ENCODE data around the gene CCZ1B. TPM values are rescaled to one million over a fixed set of nuclear protein-coding genes. Genes with fewer than 3 reads are reported as not detected.
"Not testable (repeated sequence)": the region's sequence is repeated elsewhere in the genome, so short reads cannot be mapped to it uniquely, and the experiment has no call there.

CCZ1B gene
- total RNA-seq, 1 donor = 67.3 TPM

GRCh38 chr7:6750173-6750572 is 75.9 kb downstream of the CCZ1B start:
- H4K20me1 ChIP-seq (ENCODE audit: insufficient read depth, low read length); H3K27ac ChIP-seq (ENCODE audit: low read depth, low read length): not testable (repeated sequence)

GRCh38 chr7:6749335-6749734 is 76.7 kb downstream of the CCZ1B start:
- not testable (repeated sequence) for H3K79me2 ChIP-seq (ENCODE audit: insufficient read depth, low read length); H3K27ac ChIP-seq (ENCODE audit: low read depth, low read length); H3K36me3 ChIP-seq (ENCODE audit: insufficient read depth, low read length); H3K27me3 ChIP-seq (ENCODE audit: insufficient read depth, low read length); DNase-seq (ENCODE audit: insufficient read length, low spot score, missing footprints); H2AFZ ChIP-seq (ENCODE audit: low read length); H3K9me3 ChIP-seq (ENCODE audit: low read depth, low read length); H4K20me1 ChIP-seq (ENCODE audit: insufficient read depth, low read length); H3K4me1 ChIP-seq (ENCODE audit: insufficient read depth, low read length); H3K4me2 ChIP-seq (ENCODE audit: insufficient read depth, low read length); H3K4me3 ChIP-seq (ENCODE audit: insufficient read depth, low read length)

More at GRCh38 chr7:6750173-6750572, 75.9 kb downstream of the CCZ1B start:
- H3K4me2 ChIP-seq (ENCODE audit: insufficient read depth, low read length); H3K36me3 ChIP-seq (ENCODE audit: insufficient read depth, low read length); H3K4me1 ChIP-seq (ENCODE audit: insufficient read depth, low read length); DNase-seq (ENCODE audit: insufficient read length, low spot score, missing footprints); H3K4me3 ChIP-seq (ENCODE audit: insufficient read depth, low read length); H3K79me2 ChIP-seq (ENCODE audit: insufficient read depth, low read length); H3K27me3 ChIP-seq (ENCODE audit: insufficient read depth, low read length); H3K9me3 ChIP-seq (ENCODE audit: low read depth, low read length); H2AFZ ChIP-seq (ENCODE audit: low read length): not testable (repeated sequence)

Other genes starting within 250 kb of the CCZ1B start
- 51.0 and 61.6 TPM in 2 replicates for gene ZDHHC4, start 248.8 kb downstream of the CCZ1B start, total RNA-seq
- gene INTS15, start 236.3 kb downstream of the CCZ1B start, total RNA-seq = 11.9 and 13.0 TPM in 2 replicates
- under 0.01 TPM in 2 replicates for gene ZNF853, start 210.7 kb downstream of the CCZ1B start, total RNA-seq
- 12.4 and 14.1 TPM in 2 replicates for gene ZNF316, start 189.0 kb downstream of the CCZ1B start, total RNA-seq
- gene ZNF12, start 119.3 kb downstream of the CCZ1B start, total RNA-seq = 20.9 and 22.8 TPM in 2 replicates
- under 0.01 TPM in 1 of 2 replicates, not detected in the other for gene RSPH10B2, start 72.2 kb downstream of the CCZ1B start, total RNA-seq